DMS53 treated with DMSO at 0.1 percent for 48 hours (cell line): ENCODE results near the gene WDFY4.

Source experiments
- DNase-seq: peaks from one replicate; lab custom pipeline; 2025; ENCODE audit not compliant: unreplicated experiment; lab: John Stamatoyannopoulos, UW

Gene WDFY4

DNA sequence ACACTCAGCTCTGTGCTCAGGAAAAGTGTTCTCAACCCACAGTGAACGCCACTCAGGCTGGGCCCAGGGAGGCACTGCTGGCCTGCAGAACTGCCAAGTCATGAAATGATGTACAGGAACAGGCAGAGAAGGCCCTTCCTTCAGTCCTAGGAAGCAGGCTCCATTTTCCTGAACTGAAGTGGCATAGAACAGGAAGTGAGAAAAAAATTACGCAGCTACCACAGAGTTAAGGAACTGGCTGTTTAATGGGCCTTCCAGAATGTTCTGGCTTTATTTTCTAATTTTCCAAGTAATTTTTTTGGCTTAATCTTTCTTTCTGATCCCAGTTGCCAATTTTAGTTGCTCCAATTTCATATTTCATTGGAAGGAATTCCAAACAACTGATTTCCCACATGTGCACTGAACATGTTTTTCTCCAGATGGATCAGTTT lies 215.7 kb downstream of the WDFY4 start:
- DNase-seq: no peak

DNA sequence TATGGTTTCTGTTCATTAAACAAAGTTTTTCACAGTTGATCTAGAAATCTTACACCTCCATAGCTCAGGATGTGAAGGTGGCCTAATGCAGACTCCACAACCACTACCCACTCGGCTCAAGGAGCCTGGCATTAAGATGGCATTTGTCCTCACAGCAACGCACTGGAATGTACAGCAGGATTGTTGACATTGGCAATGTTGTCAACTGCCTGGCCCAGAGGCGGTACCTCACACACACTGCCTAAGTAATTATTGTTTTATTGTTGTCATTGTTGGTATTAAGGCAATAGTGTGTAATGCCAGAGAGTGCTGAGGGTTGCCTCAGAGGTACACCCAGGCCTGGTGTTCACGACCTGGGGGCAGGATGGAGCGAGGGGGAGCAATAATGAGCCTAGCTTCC lies 216.6 kb downstream of the WDFY4 start:
- no peak for DNase-seq

DNA sequence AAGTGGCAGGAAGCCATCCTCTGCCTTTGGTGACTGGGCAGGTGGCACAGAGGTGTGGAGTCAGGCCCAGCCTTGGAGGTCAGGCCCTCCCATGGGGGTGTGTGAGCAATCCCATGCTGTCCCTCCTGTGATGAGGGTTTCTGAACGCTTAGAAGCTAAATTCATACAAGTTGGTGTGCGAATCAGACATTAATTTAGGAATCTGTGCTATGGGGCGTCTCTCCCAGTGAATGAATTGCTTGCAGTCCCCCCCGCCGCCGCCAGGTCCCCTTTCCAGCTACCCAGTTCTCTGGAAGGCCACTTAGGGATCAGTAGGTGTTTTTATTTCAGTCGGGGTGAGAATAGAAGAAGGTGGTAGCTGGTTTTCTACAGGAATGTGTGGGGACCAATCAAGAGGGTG lies 217.4 kb downstream of the WDFY4 start:
- no peak for DNase-seq

DNA sequence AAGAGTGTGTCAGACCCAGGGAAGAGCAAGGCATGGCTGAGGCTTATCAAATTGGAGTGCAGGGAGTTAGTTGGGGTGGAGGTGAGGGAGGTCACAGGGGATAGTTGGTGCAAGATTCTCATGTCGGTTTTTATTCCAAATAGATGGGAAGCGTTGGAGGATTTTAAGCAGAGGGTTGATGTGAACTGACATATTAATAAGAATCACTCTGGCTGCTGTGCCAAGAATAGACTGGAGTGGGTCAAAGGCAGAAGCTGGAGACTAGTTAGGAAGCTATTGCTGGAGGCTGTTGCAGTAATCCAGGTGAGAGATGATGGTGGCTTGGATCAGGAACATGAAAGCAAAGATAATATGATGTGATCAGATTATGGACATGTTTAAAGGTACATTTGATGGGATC lies 218.5 kb downstream of the WDFY4 start:
- no peak for DNase-seq

DNA sequence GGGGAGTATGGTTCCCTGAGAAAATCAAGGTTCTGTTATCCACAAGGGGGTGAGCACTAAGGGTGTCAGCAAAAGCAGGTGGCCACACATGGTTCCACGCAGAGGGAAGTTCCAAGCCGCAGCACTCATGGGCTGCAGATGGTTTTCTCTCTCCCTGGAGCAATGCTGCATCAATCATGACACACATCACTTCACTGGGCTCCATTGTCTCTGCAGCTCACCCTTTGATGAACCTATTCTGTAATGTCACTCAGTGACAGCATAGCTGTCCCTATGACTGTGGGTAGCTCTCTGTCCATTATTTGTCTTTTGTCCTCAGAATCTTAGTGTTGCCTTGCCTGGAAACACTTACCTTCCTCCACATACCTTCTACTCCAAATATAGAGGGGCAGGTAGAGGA lies 220.2 kb downstream of the WDFY4 start:
- no peak for DNase-seq

DNA sequence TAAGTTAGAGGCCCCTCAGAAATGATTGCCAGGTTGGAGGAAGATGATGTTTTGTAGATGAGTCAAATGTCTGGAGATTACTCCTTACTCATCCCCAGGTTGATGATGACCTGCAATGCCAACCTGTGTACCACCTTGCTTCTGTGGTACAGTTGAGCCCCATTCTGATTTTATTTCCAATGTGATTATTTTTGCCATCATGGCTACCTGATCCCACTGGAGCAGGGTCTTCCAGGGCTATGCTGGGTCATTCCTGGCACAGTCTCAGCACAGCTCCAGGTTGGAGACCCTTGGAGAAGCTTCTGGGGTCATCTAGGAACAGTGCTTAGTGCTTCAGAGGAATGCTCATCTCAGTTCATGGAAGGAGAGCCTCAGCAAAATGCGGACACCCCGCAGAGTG lies 220.6 kb downstream of the WDFY4 start:
- DNase-seq: no peak

DNA sequence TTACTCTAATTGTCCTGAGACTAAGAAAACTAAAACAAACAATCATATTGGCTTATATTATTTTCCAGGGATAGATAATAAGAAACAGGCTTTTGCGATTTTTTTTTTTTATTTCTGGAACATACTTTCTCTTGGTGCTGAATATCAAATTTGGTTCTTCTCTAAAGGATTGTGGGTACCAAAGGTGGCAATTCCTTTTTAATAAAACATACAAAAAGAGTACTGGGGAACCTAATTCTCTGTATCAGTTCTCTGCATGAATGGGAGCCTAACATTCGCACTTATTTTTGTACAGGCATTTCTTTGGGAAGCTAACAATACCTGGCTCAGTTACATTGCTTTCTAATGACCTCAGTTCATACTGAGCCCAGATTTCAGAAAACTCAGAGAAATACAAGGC lies 222.2 kb downstream of the WDFY4 start:
- no peak for DNase-seq

DNA sequence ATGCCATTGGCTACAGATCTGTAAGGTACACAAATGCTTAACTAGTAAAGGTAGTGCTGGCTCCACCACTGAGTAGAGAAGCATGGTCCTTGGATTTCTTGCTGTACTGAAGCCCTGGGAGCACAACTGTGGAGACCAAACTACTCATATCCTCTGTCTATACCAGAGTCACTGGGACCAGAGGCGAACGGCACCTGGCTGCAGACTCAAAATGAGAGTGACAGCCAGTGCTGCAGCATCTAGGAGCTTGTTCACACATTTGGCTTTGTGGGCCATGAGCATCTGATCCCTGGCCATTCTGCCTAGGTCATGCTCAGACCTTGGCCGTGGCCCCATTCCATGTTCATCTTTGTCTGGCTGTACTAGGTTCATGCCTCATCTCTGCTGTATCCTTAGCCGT lies 223.1 kb downstream of the WDFY4 start:
- no peak for DNase-seq

DNA sequence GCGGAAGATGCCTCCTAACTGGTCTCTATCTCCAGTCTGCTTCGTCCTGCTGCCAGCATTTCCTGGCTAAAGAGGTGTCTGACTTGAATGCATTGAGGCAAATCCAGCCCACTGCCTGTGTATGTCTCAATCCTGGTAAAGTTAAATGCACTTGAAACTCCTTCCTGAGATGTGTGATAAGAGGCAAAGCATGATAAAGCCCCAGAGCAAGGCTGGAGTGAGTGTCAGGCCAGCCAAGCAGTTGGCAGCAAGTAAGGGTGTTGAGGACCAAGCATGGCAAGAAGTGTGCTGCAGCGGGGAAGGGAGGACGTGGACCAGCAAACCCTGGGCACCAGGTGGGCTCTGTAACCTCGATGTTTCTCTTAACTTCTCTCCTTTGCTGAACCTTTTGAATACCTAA lies 225.9 kb downstream of the WDFY4 start:
- DNase-seq: no peak

DNA sequence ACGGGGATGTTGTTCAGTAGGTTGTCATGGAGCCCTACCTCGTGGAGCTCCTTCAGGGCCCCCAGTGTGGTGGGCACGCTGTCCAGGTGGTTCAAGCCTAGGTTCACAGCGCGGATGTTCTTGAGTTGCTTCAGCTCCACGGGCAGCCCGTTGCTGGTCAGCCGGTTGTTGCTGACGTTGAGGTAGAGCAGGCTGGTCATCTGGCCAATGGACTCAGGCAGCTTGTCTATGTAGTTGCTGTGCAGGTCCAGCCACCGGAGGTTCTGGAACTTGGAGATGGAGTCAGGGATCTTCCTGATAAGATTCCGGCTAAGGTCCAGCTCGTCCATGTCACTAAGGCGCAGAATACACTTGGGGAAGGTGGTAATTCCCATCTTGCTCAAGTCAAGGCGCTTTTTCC lies 229.0 kb downstream of the WDFY4 start:
- DNase-seq: no peak

DNA sequence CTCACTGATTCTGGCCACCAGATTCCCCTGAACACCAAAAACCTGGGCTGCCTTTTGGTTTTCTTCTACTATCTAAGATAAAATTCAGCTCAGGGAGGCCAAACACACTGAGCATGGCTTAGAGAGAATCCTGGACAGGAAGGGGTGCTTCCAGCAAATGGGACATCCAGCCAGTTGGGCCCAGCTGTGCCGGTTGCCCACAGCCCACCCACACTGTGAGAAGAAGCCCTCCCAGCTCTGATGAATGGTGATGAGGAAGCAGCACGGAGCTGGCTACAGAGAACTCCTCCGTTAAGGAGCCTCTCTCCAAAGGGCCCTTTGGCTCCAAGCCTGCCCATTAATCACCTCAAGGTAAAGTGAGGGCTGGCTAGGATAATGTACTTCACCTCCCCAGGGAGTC lies 239.1 kb downstream of the WDFY4 start:
- no peak for DNase-seq

DNA sequence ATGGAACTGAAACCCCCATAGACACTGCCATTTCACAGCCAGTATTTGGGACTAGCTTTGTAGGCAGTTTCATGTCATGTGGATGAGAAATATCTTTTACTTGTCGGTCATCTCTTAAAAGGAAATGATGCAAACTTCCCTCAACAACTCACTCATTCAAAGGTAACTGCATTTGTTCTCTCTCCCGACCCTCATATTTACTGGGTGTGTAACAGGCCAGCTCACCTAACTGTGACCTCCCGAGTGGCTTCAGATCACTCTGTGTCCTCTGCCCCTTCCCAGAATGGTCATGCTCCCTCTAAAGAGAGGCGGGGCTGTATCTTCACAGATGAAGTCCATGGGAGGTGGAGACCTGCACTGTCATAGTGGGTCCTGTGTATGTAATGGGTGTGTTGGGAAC lies 240.3 kb downstream of the WDFY4 start:
- DNase-seq: no peak

DNA sequence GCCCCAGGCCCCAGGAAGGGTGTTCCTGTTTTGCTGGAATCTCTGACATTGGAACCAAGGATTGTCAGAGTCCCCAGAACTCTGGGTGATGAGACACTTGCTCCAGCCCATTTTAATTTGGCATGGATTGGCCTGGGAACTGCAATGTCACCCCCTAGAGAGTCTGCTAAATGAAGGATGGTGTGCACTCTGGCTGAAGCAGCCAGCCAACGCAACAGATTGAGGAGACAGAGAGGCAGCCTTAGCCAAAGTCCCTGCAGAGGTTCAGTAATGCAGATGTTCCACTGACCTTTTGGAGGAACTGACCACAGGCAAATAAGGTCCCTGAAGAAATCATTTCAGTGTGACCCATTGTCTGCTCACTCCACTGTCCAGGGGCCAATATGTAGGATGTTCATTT lies 241.6 kb downstream of the WDFY4 start:
- DNase-seq: no peak

DNA sequence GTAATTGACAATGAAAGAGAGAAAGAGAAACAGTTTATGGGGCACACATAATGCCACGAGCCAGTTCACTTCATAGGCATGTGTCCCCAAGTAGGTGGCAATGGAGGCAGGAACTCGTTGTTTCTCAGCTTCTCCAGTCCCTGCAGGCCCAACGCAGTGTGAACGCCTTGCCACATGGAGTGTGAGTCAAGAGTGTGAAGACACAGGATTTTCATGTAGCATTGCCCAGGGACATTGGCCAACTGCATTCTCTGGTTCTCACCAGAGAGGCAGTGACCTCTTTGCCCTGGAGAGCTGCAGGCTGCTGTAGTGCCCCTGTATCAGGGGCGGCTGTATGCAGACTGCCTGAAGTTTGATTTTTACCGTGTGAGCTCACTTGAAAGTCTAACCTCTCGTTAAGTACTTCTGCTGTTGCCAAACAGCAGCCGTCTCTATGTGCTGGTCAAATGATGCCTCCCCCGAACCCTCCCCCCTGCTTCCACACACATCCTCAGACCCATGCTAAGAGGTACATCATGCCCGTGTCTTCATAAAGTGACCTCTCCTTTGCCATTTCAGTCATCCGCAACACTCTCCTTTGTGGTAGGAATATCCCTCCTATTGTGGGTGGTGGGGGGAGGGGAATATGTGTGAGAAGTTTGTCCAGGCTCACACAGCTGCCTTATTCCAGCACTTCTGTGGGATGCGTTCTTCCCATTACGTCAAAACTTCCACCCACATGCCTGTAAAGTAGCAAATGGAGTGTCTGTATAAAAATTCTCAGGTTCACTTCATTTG lies 242.3 kb downstream of the WDFY4 start:
- DNase-seq: no peak

DNA sequence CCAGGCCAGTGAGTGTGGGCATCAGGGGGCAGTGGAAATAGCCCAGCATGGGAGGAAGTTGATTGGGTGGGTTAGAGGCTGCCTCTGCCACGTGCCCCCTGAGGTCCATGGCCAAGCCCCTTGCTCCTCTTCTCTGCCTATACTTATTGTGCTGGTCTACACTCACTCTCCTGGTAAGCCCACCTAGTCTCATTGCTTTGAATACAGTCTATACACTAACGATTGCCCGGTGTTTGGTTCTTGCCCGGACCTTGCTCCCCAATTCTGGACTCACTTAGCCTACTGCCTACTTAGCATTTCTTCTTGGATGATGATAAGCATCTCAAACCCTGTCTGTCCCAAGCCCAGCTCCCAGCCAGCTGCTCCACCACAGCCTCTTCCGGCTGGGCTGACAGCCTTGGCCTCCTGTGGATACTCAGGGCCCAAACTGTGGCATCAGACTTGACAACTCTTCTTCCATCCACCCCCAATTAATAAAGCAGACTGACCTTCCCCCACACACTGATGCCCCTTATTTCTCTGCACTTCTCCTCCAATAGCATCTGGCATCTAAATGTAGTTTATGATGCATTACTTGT lies 244.8 kb downstream of the WDFY4 start:
- DNase-seq: no peak

DNA sequence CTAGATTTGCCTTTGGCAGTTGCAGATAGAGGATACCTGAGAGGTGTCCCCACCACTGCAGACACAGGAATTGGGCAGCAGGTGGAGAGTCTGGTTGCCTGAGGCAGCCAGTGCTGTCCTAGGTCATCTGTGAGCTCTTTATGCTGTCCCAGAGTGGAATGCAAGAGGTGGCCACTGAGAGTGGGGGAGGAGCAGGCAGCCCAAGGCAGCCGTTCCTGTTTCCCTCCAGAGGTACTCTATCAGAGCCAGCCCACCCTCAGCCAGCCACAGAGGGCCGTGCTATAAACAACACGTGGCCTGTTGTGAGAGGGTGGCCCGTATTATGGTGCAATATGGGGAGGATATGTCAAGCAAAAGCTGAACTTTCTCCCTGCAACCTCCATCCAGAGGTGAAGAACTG lies 246.5 kb downstream of the WDFY4 start:
- DNase-seq: no peak

DNA sequence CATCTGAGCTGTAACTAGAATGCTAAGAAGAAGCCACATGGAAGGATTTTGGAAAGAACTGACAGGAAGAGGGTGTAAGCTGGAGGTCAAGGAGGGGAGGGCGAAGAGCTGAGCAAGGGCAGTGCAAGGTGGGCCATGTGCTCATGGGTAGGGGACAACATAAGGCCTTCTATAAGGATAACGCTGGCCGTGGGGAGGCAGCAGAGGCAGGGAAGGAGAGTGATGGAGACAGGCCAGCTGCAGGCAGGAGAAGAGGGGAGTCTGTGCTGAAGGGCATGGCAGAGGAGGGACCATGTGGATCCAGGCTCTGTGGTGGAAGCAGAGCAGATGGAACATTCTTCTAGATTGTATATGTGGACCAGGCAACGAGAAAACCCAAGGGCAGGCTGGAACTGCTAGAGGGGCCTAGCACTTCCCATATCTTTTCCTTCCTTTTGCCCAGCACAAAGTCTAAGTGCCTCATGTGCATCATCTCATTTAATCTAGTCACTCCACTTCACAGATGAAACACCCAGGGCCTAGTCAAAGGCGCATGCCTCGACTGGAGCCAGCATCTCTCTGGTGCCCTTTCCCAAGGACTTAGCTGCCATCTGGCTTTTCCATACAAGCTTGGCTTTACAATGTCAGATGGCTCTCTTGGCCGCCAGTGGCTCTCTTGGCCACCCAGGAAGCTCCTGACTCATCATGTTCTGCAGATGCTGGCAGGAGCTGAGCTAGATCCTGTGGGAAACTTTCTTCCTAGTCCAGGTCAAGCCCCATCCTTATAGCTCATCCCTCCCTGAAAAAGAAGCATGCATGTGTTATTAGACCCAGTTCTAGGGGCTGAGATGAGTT lies 248.4 kb downstream of the WDFY4 start:
- no peak for DNase-seq

DNA sequence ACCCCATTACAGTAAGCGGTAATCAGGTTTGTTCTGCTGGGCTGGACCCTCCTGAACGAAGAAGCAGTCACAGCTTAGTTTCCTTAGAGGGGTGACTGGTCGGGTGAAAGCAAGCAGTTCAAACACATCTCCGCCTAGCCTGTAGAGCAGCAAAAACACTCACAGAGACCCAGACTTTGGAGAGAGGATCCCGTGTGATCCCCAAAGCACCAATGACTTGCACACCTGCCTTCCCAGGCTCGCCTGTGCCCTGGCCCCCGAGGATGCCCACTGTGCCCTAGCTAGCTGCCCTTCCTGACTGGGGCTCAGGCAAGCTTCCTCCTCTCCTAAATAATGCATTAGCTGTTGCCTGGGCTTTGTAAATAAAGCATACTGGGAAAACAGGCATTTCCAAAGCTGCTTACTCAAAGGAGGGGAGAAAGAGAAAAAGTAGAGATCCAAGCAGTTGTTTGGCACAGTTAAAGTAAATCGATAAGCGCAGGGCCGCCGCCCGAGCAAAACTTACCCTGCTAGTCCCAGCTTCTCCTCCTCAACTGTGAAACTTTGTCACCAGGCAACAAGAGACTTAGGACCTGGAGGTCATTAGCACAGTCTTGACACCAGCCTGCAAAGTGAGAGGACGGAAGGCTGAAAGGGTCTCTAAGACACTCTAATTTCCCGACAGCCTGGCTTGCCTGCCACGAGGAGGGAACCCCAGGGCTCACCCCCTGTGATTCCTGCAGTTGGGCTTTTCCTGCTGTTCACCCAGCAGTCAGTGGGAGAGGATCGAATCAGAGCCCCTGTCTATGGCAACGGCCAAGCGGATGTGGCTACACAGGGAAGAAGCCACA lies 250.2 kb downstream of the WDFY4 start:
- DNase-seq: no peak

DNA sequence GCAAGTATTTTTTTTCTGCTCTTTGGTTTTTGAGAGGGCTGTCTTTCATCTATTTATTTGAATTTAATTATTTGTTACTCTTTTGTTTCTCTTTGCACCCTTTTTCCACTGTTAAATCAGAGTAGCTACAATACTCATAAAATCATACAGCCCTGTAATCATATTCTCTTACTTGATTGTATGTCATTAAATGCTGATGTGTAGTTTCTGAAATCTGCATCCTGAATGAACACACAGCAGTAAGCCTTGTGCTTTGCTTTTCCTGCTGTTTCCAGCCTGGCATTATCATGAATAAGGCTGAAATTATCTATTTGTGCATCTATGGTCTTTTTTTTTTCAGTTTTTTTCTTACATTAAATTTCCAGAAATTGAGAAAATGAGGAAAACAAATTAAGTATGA lies 250.9 kb downstream of the WDFY4 start:
- no peak for DNase-seq

DNA sequence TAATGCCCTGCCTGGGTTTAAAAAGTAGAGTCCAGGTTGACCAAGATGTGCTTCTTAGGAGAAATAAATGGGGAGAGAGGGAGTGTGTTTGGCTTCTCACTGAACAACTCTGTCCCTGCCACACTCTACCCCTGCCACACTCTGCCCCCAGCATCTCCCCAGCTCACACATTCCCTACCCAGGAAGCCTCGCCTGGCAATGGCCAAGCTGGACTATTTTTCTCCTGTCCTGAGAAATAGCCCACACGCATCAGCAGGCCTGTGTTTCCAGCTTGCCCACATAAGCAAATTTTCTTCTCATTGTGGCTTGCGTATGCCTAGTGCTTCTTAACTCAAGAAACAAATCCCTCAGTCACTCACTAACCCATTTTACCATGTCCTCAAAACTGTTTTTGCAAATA lies 253.1 kb downstream of the WDFY4 start:
- no peak for DNase-seq

DNA sequence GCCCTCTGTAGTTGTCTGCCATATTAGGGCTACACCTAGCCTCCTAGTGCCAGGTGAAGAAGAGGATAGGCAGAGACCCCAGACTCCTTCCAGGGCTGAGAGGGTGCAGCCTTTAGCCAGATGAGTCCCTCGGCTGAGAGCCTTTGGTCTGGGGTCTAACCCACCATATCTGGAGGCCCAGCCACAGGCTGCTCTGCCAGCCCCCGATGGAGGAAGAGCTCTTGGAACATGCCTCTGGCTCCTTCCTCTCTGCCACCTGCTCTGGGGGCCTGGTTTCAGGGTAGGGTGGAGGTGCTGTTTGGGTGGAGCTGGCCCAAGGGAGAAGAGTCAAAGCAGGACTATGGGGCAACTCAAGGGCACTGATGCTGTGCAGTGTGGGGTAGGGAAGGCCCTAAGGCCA lies 253.6 kb downstream of the WDFY4 start:
- no peak for DNase-seq
